Measurements from ENCODE around the gene MRPS31.

MRPS31 gene

GRCh38 chr13:40765602-40766001 is 5.4 kb downstream of the MRPS31 start:
- TF ChIP-seq, protein P1, sequence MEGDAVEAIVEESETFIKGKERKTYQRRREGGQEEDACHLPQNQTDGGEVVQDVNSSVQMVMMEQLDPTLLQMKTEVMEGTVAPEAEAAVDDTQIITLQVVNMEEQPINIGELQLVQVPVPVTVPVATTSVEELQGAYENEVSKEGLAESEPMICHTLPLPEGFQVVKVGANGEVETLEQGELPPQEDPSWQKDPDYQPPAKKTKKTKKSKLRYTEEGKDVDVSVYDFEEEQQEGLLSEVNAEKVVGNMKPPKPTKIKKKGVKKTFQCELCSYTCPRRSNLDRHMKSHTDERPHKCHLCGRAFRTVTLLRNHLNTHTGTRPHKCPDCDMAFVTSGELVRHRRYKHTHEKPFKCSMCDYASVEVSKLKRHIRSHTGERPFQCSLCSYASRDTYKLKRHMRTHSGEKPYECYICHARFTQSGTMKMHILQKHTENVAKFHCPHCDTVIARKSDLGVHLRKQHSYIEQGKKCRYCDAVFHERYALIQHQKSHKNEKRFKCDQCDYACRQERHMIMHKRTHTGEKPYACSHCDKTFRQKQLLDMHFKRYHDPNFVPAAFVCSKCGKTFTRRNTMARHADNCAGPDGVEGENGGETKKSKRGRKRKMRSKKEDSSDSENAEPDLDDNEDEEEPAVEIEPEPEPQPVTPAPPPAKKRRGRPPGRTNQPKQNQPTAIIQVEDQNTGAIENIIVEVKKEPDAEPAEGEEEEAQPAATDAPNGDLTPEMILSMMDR (IDR thresholded peaks at IDR 0.05), result no peak

DNA sequence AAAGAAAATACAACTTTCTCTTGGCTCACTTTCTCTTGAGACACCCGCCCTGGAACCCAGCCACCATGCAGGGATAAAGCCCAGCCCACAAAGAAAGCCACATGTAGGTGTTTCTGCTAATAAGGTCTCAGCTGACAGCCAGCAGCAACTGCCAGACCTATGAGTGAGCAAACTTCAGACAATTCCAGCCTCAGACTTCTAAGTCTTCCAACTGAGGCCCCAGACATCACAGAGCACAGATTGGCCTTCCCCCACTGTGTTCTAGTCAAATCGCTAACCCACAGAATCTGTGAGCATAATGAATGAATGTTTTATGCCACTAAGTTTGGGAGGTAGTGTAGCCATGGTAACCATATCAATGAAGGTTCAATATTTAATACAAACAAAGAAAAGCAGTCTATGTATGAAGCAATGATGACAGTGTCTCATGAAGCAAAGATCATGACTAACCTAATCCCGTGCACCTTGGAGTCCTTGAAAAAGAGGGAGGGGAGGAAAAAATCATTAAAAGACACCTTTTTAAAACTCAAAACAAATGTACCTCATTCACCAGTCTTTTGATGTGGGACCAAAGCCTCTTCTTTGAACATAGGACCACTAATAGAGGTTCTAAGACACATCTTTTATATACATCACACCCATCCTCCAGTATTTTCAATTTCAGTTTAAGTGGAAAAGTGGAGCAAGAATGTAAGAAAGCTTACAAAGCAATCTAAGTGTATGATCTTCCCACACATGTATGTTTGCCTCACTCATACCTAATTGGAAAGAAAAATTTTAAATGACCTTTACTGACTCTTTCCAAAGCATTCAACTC is 6.2 kb downstream of the MRPS31 start:
- TF ChIP-seq, protein P1 (IDR thresholded peaks at IDR 0.05), result no peak

- TF ChIP-seq, protein P1 (IDR thresholded peaks at IDR 0.05), result no peak
These were observed 8.1 kb downstream of the MRPS31 start for GRCh38 chr13:40762849-40763248.

DNA sequence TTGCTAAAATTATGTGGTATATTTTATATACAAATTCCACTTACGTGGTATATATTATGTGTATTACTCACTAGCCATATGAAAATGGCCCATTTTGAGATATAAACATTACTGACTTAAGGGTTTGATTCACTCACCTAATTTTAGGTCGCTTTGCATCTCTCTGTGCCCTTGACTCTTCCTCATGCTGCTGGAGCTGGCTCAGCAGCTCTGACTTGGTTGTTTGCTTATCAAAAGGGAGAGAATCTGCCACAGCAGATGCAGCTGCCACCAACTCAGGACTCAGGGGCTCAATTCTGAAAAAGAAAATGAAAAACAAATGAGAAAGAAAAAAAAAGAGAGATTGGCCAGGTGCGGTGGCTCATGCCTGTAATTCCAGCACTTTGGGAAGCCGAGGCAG is 12.2 kb downstream of the MRPS31 start:
- TF ChIP-seq, protein P1 (IDR thresholded peaks at IDR 0.05), result no peak

DNA sequence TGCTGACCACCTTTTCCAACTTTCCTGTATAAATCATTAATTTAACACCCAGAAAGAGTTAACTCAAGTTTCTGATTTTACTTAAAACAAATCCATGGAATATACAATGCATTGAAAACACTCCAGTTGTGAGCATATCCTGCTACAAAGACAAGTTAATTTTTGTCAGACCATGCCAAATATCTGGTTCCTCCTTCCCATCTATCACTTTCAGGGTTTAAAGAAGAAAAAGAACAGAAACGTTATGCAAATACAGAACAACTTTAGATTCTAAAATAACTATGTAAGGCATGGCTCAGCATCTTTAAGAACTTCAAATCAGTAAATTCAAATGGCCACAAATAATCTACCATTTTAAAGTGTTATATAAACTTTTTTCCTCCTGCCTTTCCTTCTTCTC is 14.9 kb downstream of the MRPS31 start:
- TF ChIP-seq, protein P1 (IDR thresholded peaks at IDR 0.05), result no peak

- TF ChIP-seq, protein P1 (IDR thresholded peaks at IDR 0.05), result no peak
These were observed 15.8 kb downstream of the MRPS31 start for GRCh38 chr13:40755082-40755700.

- TF ChIP-seq, protein P1 (IDR thresholded peaks at IDR 0.05), result no peak
These were observed 21.7 kb downstream of the MRPS31 start for GRCh38 chr13:40749327-40749726.

Data from LNCAP (cell line).